Lower leg skin (tissue), 3 donors: ENCODE data around the gene ZCCHC14.
"Not testable (repeated sequence)": the region's sequence is repeated elsewhere in the genome, so short reads cannot be mapped to it uniquely, and the experiment has no call there.

Experiments used
- CTCF ChIP-seq, 3 donors: fragments of 450-650 bp; IDR thresholded peaks; one replicate each; pipeline ENCODE4 v1.5.1; 2016; ENCODE audit warnings: antibody characterized with exemption in 3 of 3, mild to moderate bottlenecking in 3 of 3, moderate library complexity in 2 of 3
- POLR2A ChIP-seq, 2 donors: fragments of 450-650 bp; IDR thresholded peaks; one replicate each; pipeline ENCODE4 v1.6.1; 2016 to 2017; ENCODE audit warnings: antibody characterized with exemption in 2 of 2, mild to moderate bottlenecking in 1 of 2, moderate library complexity in 1 of 2

- TF ChIP-seq CTCF, POLR2A (IDR thresholded peaks at IDR 0.05): not testable (repeated sequence)
These were observed 108.0 kb downstream of the ZCCHC14 start for GRCh38 chr16:87384875-87385167.
